K562 (cell line): Measurements from ENCODE around the gene NEXN. TPM values are rescaled to one million over a fixed set of nuclear protein-coding genes. Genes with fewer than 3 reads are reported as not detected.

ENCODE experiments used
- AFF1 ChIP-seq, 2 experiments: fragments of 450-650 bp; IDR thresholded peaks; 2 replicates each; pipeline ENCODE4 v1.6.1; 2018; ENCODE audit warnings: mild to moderate bottlenecking in 2 of 2, low read depth in 1 of 2; ENCODE audit not compliant: partially characterized antibody in 2 of 2
- ARID3B ChIP-seq: fragments of 250-450 bp; sonication (Bioruptor Pico); IDR thresholded peaks from 2 replicates; pipeline ENCODE4 v1.4.0; 2020; ENCODE audit warnings: borderline replicate concordance
- CXXC5 ChIP-seq: fragments of 250-450 bp; sonication (Bioruptor Pico); IDR thresholded peaks from 2 replicates; pipeline ENCODE4 v1.8.0; 2022; ENCODE audit warnings: inconsistent platforms, mild to moderate bottlenecking, moderate library complexity
- E2F4 ChIP-seq: sonication (generic); formaldehyde crosslinking; IDR thresholded peaks from 2 replicates; pipeline ENCODE4 v1.8.0; 2022; ENCODE audit warnings: mild to moderate bottlenecking, low read depth, missing genetic modification reagents
- HOMEZ ChIP-seq: fragments of 250-450 bp; sonication (Bioruptor Pico); IDR thresholded peaks from 2 replicates; pipeline ENCODE4 v1.4.0; 2020; ENCODE audit warnings: mild to moderate bottlenecking, moderate library complexity
- NEUROD1 ChIP-seq: fragments of 150-350 bp; IDR thresholded peaks from 2 replicates; pipeline ENCODE4 v1.6.1; 2014; ENCODE audit warnings: borderline replicate concordance, low read length, low read depth; ENCODE audit not compliant: partially characterized antibody
- NFRKB ChIP-seq: fragments of 450-650 bp; IDR thresholded peaks from 2 replicates; pipeline ENCODE4 v1.6.1; 2016; ENCODE audit warnings: low read depth
- PHF21A ChIP-seq: fragments of 450-650 bp; IDR thresholded peaks from 2 replicates; pipeline ENCODE4 v1.6.1; 2017; ENCODE audit warnings: low read depth, borderline replicate concordance
- POLR2A ChIP-seq: fragments of 450-650 bp; conservative IDR thresholded peaks from 2 replicates; pipeline ENCODE4 v1.6.1; 2016
- SNAPC5 ChIP-seq: fragments of 250-450 bp; sonication (Bioruptor Pico); IDR thresholded peaks from 2 replicates; pipeline ENCODE4 v1.8.0; 2021; ENCODE audit warnings: moderate library complexity, mild to moderate bottlenecking, inconsistent platforms
- TAF15 ChIP-seq: fragments of 200-400 bp; formaldehyde crosslinking; IDR thresholded peaks from 2 replicates; pipeline ENCODE4 v1.6.1; 2017; ENCODE audit warnings: mild to moderate bottlenecking, low read depth, low read length, moderate library complexity
- TRIM25 ChIP-seq: fragments of 450-650 bp; IDR thresholded peaks from 2 replicates; pipeline ENCODE4 v1.7.0; 2016; ENCODE audit warnings: borderline replicate concordance
- WHSC1 ChIP-seq: IDR thresholded peaks from one replicate; pipeline ENCODE4 v1.6.1; 2012; ENCODE audit warnings: low read length, control low read depth, inconsistent platforms
- ZNF655 ChIP-seq: fragments of 250-450 bp; sonication (Bioruptor Pico); IDR thresholded peaks from 2 replicates; pipeline ENCODE4 v1.5.0; 2021
- polyA plus RNA-seq, 8 experiments: library from polyadenylated mRNA; depleted of rRNA in 4 of 8; stranded (reverse) in 5 of 8; unstranded in 3 of 8; fragments of >200 nt; fragmentation: Nextera tagmentation in 2 of 8; fragmentation: Illumina TruSeq in 1 of 8; extraction: Ambion mirVana in 2 of 8; extraction: Trizol in 1 of 8; gene quantifications; 2 replicates each; pipeline versions ENCODE4 v1.2.1 to v1.2.3, GENCODE V29; 2011 to 2014; ENCODE audit warnings: inconsistent platforms in 1 of 8, missing spikeins in 1 of 8
- total RNA-seq, 7 experiments: library from RNA; depleted of rRNA in 6 of 7; stranded (reverse); fragments of >200 nt in 6 of 7; fragmentation: Illumina TruSeq in 2 of 7; extraction: Trizol in 2 of 7; gene quantifications; 2 replicates each; pipeline versions ENCODE4 v1.2.1 to v1.2.3, GENCODE V29; 2011 to 2021; ENCODE audit warnings: low replicate concordance in 1 of 7

Gene NEXN
- total and polyA plus RNA-seq, 9 of the 15 experiments (the other 6 are each of a cell fraction or from before 2014, with no cell fraction given), result 0.18 to 1.8 (median 0.76) TPM

GRCh38 chr1:77978969-77979876, 90.8 kb downstream of the NEXN start, which contains the start of gene FUBP1 (continued):
- TF ChIP-seq CXXC5, result peak; percentile 78
- TF ChIP-seq SNAPC5, result no peak
- TF ChIP-seq E2F4, result no peak
- TF ChIP-seq WHSC1, result no peak
- no peak for TF ChIP-seq TAF15
- no peak for TF ChIP-seq ZNF655 (CRISPR knock-in tag)
- TF ChIP-seq HOMEZ (CRISPR knock-in tag), result no peak
- TF ChIP-seq TRIM25, result no peak
- TF ChIP-seq ARID3B, result no peak
- 0 out of 2 replicates have a peak, but pooled peaks have one; percentile 42 for TF ChIP-seq PHF21A
- no peak for TF ChIP-seq NEUROD1
- peak; percentile 97 for TF ChIP-seq NFRKB
- peak; percentile 98 for TF ChIP-seq POLR2A
- peak in 1 of 2 experiments; percentile 19 for TF ChIP-seq AFF1 (IDR thresholded peaks at IDR 0.05; ENCODE audit: low read depth in 1 of 2, partially characterized antibody in 2 of 2)
